GM21825 (cell line): ENCODE data around the gene PIAS4.

Experiments
- ATAC-seq: cut with Tn5 transposase; IDR thresholded peaks from one replicate; pipeline ENCODE4 v1.9.1; 2021; ENCODE audit warnings: mild to moderate bottlenecking, moderate library complexity; ENCODE audit not compliant: unreplicated experiment

The PIAS4 gene

DNA sequence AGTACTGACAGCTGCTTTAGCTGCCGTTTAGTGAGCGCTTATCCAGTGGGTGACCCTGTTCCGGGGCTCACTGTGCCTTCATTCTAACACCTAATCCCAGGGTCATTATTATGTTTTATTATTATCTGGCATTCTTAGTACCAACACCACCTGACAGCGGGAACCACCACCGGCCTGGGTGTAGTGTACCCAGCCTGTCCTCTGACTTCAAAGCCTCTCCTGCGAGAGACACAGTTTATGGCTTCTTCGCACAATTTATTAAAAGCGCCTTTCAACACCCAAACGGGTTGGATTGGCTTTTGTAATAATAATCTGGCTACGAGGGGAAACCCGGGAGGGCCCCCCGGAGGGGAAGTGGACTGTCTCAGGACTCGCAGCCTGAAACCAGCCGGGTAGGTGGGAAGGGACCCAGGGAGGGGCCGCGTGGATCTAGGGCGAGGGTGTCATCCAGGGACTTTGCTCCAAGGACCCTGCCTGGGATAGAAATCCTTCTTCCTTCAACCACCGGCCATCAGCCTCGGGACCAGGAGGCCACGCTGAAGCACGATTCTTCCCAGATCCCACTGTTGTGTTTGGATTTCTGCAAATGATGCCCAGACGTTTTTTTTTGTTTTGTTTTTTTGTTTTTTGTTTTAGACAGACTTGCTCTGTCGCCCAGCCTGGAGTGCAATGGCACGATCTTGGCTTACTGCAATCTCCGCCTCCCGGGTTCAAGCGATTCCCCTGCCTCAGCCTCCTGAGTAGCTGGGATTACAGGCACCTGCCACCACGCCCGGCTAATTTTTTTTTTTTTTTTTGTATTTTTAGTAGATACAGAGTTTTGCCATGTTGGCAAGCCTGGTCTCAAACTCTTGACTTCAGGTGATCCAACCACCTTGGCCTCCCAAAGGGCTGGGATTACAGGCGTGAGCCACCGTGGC lies 60.8 kb downstream of the PIAS4 start:
- ATAC-seq, result no peak

DNA sequence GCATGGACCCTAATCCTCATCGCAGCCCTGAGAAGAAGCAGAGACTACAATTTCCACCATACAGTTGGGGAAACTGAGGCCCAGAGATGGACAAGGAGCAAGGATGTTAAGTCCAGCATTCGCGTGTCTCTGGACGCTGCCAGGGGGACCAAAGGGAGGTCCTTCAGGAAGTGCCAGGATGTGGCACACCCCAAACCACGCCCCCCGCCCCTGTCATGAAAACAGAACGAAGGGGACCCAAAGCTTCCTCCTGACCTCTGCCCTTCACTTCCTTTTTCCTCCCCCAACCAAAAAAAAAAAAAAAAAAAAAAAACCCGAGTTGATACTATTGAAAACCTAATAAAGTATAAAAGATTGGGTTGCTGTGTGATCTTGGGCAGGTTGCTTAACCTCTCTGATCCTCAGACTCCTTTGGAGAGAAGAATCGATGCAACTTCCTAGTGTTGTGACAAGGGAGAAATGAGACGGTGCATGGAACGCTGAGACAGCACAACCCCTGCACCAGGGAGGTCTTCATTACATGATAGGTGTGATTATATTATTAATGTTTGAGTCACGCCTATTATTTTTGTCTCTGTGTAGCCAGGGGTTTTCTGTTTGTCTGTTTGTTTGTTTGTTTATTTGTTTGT lies 61.9 kb downstream of the PIAS4 start:
- ATAC-seq, result no peak

DNA sequence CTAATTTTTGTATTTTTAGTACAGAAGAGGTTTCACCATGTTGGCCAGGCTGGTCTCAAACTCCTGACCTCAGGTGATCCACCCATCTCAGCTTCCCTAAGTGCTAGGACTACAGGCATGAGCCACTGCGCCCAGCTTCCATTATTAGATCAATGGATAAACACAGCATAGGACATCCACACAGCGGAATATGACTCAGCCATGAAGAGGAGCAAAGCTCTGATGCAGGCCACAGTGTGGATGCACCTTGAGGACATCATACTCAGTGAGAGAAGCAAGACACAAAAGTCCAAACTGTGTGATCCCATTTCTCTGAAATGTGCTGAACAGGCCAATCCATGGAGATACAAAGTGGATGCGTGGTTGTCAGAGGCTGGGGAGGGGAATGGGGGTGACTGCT lies 64.1 kb downstream of the PIAS4 start:
- no peak for ATAC-seq

DNA sequence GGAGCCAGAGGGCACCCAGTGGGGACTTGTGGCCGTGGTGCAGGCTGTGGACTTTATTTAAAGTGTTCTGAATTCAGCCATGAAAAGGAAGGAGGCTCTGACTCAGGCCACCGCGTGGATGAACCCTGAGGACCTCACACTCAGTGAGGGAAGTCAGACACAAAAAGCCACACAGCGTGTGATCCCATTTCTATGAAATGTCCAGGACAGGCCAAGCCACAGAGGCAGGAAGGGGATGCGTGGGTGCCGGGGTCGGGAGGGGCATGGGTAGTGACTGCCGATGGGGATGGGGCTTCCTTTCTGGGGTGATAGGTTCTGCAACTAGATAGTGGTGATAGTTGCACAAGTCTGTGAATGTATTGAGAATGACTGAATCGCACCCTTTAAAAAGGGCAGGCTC lies 67.8 kb downstream of the PIAS4 start:
- ATAC-seq, result no peak

GRCh38 chr19:4077007-4077374 lies 69.5 kb downstream of the PIAS4 start:
- ATAC-seq, result no peak

DNA sequence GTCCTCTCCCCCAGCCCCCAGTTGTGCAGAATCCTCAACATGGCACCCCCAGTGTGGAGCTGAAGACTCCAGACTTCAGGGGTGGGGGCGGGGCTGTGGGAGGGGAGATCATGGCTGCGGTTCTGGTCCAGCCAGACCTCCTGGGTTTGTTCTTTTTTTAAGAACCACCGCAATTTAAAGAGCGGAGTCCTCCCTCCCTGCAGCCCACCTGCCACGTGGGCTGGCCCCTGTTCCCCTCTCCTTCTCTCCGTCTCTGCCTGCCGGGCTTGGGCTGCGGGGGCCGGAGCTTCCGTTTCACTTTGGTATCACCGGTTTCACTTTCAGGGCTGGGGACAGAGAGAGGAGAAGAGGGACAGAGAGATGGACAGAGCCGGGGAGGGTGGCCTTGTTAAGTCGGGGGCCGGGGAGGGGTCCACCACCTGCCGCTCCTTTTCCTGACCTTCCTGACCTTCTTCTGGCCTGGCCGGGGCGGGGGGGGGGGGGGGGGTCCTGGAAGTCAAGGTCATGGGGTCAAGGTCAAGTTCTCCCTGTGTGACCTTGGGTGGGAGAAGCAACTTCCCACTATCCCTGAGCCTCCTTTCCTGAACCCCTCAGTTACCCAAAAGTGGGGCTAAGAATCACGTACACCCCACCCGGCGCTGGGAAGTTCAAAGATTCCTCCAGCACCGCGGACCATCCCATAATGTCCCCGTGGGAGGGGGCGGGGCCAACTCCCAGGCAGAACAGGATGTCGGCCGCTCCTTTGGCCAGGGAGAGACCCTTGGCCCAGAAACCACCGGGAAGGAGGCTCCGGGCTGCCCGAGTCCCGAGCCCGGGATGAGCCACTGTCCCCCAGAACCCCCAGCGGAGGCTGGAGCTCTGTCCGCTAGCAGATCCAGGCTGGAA lies 70.5 kb downstream of the PIAS4 start:
- ATAC-seq, result peak; percentile 55

GRCh38 chr19:4080473-4080872 lies 72.9 kb downstream of the PIAS4 start:
- ATAC-seq, result no peak

GRCh38 chr19:4081441-4082129 lies 74.0 kb downstream of the PIAS4 start:
- no peak for ATAC-seq

DNA sequence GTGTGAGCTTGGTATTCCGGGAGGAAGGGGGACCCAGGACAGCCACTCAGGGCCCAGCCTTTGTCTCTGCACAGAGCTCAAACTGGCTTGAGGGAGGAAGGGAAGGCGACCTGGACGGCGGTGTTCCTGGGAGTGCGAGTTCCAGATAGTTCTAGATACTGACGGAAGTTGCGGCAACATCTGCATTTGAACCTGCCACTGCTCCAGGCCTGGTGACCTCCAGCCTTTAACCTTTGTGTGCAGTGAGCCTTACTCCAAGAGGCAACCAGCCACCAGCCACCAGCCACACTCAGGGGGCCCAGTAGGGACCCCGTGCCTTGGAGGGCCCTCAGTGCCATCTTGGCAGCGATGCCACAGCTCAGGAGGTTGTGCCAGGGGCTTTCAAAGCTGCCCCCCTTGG lies 74.6 kb downstream of the PIAS4 start:
- no peak for ATAC-seq

DNA sequence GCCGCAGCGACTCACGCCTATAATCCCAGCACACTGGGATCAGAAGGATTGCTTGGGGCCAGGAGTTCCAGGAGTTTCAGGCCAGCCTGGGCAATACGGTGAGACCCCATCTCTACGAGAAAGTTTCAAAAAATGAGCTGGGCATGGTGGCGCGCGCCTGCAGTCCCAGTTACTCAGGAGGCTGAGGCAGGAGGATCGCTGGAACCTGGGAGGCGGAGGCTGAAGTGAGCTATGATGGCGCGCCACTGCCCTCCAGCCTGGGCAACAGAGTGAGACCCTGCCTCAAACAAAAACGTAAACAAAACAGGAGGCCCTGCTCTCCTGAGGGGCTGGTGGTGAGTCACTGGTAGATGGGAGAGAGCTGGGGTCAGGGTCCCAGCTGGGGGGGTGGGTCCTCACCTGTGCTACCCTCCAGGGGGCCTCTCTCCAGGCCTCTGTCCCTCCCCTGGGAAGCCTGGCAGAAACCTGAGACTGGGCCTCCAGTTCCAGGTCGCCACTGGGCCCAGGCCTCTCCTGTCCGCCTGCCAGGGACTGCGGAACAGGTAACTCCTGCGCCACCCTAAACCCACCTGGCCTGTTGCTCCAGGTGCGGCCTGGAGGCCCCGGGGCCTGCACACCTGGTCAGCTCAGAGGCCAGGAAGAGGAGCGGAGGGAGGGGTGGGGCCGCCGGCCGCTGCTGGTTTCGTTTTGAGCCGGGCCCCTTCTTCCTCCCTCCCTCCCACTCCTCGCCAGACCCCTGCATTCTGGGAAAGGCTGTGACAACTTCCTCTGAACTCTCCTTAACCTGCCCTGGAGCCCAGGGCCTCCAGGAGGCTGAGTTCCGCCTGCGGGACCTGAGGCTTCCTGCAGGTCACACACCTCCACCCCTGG lies 76.4 kb downstream of the PIAS4 start:
- no peak for ATAC-seq

DNA sequence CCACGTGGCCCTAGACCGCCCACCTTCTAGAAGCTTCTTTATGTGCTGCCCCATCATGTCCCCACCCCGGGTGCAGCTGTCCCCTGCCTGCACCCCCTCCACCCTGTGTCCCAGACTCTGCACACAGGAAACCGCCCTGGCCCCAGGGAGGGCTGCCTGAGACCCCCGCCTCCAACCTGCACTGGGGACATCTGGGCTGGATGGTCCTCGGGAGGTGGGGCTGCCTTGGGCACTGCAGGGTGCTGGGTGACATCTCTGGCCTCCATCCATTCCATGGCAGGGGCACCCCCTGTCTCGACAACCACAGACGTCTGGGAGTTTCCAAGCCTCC lies 77.0 kb downstream of the PIAS4 start:
- ATAC-seq, result no peak

DNA sequence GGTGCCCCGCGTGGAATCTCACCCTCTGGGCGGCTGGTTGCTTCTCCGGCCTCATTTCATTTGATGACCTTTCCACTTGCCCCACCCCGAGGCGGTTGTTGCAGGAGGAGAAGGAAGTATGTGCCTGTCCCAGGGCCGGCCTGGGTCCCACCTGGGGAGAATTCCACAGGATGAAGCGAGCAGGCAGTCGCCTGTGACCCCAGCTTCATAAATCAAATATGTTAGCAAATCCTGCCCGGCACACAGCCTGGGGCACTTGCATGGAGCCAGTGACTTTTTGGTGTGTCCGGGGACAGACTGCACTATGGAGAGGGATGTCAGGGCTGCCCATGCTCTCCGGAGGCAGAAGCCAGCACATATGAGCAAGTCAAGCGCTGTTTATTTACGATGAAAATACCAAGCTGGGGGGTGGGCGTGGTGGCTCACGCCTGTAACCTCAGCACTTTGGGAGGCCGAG lies 78.9 kb downstream of the PIAS4 start:
- no peak for ATAC-seq

DNA sequence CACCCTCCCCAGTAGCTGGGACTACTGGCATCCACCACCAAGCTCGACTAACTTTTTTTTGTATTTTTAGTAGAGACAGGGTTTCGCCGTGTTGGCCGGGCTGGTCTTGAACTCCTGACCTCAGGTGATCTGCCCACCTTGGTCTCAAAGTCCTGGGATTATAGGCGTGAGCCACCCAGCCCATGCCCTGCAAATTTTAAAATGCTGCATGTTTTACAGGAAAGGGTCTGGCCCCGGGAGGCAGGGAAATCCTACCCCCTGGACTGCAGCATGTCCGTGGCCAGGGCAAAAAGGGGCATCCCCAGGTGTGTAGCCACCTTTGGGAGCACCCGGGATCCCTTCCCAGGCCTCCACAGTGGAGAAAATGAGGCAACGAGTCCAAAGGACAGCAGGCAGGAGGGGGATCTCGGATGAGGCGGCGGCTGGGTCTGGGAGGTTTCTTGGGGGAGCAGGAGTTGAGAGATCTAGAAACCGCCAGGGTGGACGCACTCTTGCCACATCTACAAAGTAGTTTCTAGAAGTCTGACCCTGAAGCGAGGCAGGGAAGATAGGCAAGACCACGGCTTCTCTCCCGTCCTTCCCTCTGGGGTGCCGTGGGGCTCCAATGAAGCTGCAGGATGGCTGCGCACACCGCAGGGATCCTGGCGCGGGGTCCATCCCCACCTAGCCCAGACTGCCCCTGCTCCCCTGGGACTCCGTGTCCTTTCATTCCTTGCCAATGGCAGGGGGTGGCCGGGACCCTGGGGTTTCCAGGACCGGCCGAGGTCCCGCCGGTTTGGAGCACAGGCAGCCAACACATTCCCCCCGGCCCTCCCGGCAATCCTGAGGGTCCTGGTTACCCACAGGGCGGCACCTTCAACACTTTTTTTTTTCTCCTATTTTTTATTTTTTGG lies 80.5 kb downstream of the PIAS4 start:
- no peak for ATAC-seq

- ATAC-seq, result peak; percentile 15
These were observed 81.4 kb downstream of the PIAS4 start for GRCh38 chr19:4088975-4089374.
